T-helper 9 cell (primary cell): ENCODE data around the gene SLC23A3.

Source experiments
- DNase-seq: peaks from one replicate; pipeline ENCODE4 v3.0.0-alpha.2; 2020
- total RNA-seq, 2 donors: gene quantifications; one replicate each; lab custom pipeline; 2026; lab: John Stamatoyannopoulos, UW

SLC23A3 gene, protein sequence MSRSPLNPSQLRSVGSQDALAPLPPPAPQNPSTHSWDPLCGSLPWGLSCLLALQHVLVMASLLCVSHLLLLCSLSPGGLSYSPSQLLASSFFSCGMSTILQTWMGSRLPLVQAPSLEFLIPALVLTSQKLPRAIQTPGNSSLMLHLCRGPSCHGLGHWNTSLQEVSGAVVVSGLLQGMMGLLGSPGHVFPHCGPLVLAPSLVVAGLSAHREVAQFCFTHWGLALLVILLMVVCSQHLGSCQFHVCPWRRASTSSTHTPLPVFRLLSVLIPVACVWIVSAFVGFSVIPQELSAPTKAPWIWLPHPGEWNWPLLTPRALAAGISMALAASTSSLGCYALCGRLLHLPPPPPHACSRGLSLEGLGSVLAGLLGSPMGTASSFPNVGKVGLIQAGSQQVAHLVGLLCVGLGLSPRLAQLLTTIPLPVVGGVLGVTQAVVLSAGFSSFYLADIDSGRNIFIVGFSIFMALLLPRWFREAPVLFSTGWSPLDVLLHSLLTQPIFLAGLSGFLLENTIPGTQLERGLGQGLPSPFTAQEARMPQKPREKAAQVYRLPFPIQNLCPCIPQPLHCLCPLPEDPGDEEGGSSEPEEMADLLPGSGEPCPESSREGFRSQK
- 0 to 1.4 reads per million in 2 donors for total RNA-seq

DNA sequence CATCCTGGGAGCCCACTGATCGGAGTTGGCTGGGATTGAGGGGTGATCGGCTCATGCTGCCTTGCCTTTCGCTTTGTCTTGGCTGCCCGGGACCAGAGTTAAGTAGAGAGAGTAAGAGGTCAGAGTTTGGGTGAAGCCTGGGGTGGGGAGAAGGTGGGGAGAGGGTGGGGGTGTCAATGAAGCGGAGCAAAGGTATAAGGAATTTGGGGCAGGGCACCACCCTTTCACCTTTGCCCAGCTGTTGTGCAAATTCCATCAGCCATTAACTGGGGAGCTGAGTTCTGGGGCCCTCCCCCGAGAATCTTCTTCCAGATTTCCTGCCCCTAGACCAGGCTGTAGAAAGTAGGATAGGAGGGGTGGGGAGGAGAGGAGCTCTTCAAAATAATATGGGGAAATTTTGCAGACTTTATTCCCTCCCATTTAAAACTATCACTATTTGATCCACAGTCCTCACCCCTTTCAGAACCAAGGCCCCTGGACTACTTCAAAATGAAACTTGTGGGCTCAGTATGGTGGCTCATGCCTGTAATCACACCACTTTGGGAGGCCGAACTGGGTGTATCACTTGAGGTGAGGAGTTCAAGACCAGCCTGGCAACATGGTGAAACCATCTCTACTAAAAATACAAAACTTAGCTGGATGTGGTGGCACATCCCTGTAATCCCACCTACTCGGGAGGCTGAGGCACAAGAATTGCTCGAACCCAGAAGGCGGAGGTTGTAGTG, at the start of gene SLC23A3:
TSS of gene SLC23A3 (minus strand) at position 100 of the 725 bp plus-strand sequence. CDS start at position 55, 45 bp downstream.
- no peak for DNase-seq

DNA sequence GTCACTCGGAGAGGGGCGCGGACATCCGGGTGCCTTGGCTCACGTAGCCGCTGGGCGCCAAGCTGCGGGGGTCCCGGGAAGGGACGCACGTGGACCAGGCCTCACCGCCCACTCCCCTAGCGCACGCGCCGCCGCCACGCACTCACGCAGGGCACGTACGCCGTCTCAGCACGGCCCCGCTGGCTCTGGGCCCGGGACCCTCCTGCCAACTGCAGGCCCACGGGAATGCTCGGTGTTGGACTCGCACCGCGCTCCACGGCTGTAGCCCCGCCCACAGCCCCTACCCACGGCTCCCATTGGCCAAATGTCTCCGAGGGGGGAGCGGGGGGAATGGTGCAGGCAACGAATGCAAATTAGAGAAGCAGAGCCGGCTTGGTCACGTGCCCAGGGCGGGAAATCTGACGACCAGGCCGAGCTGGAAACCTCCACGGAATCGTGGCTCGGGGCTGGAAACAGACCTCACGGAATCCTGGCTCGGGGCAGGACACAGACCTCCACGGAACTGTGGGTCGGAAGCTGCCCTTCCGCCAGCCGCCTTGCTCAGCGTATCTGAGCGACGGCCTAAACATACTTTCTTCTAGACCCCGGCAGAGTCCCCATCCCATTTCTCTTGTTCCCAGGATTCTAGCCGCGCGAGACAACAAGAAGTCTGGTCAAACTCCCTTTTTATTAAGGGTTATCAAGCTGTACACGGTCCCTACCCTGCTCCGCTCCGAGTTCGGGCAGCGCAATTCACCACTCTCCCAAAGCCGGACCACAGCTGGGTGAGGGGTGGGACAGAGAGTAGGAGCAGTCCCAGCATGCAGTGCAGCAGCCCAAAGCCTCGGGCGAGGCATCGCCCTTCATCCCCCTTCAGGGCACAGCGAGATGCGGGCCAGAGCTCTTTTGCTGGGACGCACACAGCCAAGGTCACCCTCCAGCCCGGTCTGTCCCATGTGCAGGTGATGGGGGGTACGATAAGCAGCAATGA, 49.2 kb upstream of the SLC23A3 start, which contains the start of gene ABCB6:
TSS of gene ABCB6 (minus strand) at position 227 of the 970 bp plus-strand sequence. CDS start 285 bp downstream, outside the sequence.
- peak; percentile 83 for DNase-seq

DNA sequence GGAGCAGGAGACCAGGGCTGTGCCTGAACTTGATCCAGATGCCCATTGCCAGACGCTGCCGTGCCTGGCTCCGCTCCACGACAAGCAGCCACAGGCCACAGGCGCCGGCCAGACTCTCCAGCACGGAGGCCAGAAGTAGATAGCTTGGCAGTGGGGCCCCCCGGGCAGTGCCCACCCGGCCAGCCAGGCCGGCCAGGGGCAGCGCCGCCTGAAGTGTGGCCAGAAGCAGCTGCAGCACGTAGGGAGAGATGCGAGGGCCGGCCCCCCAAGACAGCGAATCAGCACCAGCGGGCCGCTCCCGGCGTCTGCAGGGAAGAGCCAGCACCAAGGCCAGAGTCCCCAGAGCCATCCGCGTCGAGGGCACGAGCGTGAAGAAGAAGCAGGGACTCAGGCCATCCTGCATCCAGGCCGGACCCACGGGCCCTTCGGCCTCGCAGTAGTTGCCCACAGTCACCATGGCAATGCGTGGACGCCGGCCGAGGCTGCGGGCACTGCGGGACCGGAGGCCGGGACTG, 48.4 kb upstream of the SLC23A3 start:
- peak; percentile 18 for DNase-seq

DNA sequence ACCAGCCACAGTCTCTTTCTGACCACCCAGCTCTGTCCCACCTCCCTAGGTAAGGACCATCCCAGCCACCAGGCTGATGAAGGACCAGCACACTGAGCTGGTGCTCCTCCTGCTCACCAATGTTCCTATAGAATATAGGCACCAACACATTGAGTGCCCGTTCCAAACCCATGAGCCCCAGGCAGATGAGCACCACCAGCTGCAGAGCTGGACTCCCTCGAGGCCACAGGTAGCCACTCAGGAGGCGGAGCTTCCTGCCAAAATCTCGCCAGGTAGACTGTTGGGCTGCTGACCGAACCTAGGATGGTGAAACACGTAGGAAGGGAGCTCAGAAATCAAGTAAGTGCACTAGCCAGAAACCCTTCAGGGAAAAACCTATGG, 46.7 kb upstream of the SLC23A3 start:
- no peak for DNase-seq

DNA sequence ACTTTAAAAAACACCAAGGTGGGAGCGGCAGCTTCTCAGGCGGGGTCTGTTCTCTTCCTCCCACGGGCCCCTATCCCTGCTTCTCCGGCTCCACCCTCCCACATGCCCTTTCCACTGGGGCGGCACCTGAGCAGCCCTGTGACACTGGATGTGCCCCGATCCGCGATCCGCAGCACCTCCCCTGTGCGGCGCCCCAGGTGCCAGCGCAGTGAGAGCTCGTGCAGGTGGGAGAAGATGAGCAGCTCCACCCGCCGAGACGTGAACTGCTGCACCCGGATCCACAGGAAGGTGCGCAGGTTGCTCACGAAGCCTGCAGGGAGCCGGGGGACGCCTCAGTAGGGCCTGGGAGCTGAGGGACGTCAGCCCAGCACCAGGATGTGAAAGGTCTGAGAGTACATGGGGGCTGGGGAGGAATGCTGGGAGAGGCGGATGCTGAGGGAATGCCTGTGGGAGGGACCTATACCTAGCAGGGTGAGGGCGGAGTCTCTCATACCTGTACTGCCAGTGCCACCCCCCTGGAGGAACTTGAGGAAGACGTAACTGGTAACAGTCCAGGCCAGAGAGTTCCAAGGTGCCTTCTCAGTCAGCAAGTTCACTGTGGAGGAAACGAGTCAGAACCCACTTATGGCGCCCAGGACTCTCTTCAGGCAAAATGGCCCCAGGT, 46.2 kb upstream of the SLC23A3 start:
- DNase-seq = no peak

DNA sequence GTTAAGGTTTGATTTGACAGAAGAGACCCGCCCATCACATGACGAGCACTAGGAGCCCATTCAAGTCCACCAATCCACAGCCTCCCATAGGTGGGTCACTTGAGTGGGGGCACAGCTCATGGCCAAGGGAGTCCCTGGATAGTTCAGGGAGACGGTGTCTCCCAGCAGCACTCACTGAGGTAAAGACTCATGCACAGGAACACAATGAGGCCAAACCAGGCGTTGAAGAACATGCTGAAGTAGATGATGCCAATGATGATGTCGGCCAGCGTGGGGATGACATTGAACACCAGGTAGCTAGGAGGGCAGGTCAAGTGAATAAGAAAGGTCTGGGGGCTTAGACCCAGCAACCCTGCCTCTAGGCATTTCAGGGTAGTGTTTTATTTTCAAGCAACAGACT, 45.0 kb upstream of the SLC23A3 start:
- DNase-seq = no peak

DNA sequence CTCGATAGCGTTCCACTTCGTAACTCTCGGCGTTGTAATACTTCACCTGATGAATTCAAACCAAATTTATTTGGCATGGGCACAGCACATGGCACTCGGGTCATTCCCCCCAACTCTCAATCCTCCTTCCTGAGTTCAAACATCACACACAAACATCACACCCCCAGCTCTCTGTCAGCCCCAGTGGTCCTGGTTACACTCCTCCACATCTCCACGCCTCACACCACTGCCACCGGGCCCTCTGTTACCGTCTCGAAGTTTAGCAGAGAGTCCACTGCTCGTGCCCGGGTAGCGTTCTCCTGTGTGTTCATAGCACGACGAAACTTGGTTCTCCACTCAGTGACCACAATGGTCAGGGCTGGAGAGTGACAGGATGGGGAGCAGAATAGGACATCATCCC, 44.3 kb upstream of the SLC23A3 start:
- no peak for DNase-seq

DNA sequence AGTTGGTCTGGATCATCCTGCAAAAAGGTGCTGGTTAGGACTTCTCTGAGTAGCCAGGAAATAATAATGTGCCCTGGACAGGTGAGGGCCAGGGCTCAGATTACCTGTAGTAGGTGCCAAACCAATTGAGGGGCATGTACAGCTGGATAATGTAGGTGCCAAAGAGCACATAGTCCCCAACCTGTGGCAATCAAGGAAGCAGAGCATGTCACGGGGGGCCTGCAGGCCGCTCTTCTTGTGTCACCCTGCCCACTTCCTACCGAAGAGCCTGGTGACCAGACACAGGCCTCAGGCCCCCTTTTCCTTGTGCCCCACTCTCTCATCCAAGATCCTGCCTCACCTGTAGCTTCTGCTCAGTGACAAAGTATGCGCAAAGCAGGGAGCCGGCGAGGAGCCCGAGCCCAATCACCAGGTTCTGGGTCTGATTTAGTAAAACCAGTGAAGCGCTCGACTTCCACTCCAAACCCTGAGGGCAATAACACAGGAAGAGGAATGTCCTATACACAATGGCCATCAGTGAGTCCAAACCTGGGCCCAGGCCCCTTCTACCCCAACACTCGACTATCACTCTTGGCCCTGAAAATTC, 43.8 kb upstream of the SLC23A3 start:
- no peak for DNase-seq

DNA sequence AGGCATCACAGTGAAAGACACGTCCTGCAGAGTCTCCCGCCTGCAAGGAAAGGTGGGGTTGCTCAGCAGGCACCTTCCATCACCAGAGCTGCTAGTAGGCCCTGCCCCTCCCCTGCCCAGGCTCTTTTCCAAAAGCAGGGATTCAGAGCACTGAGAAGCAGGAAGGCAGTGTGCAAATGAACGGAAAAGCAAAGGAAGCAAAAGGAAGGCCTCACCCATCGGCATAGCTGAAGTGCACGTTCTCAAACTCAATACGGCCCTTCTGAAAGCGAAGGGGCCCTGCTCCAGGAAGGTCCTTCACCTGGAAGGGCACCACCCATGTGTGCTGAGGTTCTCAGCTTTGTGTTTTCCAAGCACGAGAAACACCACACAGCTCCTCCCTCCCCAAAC, 43.2 kb upstream of the SLC23A3 start:
- DNase-seq = no peak

DNA sequence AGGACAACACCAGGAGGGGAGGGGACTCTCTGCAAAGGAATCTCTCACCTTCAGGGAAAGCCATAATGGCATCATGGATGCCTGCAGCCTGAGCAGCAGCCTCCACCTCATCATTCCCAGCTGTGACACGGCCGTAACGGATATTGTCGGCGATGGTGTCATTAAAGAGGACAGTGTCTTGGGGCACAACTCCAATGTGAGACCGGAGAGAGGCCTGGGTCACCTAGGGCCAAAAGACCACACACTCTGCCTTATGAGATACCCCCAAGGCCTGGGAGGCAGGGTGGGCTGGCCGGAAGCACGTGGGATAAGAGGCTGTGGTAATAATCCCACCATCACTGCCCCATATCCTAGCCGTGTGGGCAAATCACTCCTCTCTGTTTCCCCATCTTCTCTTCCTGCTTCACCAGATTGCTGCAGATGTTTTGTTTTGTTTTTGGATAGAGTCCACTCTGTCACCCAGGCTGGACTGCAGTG, 41.1 kb upstream of the SLC23A3 start:
- DNase-seq = no peak

DNA sequence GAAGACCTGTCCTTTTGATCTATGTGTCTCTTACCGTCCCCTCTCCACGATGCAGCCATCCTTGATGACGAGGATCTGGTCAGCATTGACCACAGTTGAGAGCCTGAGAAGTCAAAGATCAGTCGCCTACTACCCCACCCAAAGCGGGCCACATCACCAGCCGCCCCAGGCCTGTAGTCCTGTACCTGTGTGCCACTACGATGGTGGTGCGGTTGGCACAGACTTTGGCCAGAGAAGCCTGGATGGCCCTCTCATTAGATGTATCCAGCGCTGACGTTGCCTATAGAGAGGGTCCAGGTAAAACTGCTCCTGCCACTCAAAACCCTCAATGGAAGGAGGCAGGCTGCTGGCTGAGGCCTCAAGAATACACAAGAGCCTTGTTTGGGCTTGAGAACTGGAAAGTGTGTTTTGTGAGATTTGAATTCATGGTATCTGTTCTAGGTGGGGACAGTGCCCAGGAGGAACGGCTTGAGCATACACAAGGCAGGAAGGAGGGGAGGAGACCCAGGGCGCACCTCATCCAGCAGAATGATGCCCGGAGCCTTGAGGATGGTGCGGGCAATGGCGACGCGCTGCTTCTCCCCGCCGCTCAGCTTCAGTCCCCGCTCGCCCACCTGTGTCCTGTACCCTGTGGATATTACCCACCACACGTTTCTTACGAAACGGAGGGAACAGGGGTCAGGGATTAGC, 40.5 kb upstream of the SLC23A3 start:
- DNase-seq = no peak

DNA sequence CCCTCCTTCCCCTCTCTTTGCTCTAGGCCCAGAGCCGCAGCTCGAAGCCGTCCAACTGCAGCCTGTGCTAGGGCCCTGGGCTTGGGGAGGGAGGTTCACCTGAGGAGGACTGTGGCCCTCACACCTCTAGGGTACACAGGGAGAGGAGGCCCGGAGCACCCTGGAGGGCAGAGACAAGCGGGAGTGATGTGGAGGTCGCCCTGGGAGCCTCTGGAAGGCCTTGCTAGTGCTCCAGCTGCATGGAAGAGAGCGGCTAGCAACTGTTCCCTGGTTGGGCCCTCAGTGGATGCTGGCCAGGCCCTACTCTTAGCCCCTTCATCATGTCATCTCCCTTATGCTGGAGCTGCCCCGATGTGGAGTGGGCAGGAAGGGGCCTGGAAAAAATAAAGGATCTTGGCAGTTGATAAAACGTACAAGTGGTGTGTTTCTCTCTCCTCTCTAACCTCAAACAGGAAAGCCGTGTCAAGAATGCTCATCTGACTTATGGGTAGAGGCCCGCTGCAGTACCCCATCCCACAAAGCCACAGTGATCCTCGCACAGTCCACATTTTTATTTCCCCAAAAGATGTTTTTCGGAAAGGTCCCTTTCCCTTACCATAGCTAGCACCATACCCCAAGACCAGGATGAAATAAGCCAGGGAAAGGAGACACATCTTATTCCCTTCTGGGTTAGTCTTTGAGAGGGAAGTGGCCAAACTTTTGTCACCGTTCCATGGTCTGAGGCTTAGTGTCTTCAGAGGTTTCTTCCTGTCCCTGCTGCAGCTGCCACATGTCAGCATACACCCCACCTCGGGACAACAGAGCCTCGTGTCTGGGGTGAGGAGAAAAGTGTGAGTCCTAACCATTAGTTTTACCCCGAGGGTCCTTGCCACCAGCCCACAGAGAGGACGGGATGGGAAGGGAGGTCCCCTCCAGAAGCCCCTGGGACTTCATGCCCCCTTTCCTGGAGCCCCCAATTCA, 39.7 kb upstream of the SLC23A3 start:
- DNase-seq = no peak

DNA sequence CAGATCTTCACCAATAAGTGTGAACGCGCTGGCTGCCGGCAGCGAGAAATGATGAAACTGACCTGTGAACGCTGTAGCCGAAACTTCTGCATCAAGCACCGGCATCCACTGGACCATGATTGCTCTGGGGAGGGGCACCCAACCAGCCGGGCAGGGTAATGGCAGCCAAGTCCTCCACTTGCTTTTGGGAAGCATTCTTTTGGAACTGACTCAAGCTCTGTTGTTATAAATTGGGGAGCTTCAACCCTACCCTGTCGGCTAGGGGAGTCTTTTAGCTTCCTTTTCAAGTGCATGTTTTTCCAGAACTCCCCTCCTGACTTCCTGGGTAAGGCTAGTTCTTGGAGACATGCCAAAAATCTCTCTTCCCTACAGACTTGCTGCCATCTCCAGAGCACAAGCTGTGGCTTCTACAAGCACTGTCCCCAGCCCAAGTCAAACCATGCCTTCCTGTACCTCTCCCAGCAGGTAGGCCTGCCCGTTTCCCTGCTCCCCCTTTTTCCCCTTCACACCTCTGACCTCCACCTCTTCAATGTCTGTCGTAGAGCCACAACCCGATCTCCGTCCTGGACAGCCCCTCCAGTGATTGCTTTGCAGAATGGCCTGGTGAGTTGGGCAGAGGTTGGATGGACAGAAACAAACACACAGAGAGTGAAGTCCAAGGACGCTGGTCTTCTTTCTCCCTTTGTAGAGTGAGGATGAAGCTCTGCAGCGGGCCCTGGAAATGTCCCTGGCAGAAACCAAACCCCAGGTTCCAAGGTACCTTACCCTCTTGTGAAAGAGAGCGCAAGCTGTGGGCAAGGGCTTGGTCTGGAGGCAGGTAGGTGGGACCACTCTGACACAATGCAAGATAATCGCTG, 38.3 kb upstream of the SLC23A3 start:
- DNase-seq = no peak

DNA sequence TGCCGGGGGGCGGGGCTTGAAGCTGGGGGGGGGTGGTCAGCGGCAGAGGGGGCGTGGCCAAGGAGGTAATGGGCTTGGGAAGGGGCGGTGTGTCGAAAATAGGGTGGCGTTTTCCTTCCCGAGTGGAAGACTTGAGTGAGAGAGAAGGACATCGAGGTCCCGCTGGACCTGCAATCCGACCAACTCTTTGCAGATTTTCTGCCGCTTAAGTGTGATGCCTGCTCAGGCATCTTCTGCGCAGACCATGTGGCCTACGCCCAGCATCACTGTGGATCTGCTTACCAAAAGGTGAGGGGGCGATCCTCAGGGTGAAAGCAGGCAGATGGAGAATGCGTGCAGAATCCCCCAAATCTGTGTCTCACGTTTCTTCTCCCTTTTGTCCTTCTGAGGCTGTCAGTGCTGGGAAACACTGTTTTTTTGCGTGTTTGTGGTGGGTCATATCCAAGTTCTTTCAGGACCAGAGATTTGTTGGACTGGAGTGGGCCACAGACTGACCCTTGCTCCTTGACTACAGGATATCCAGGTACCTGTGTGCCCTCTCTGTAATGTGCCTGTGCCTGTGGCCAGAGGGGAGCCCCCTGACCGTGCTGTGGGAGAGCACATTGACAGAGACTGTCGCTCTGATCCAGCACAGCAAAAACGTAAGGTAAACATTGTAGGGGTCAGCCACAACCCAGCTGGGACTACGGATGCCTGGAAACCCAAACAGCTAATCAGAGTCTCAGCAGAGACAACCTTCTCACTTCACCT, 37.5 kb upstream of the SLC23A3 start:
- DNase-seq = no peak

DNA sequence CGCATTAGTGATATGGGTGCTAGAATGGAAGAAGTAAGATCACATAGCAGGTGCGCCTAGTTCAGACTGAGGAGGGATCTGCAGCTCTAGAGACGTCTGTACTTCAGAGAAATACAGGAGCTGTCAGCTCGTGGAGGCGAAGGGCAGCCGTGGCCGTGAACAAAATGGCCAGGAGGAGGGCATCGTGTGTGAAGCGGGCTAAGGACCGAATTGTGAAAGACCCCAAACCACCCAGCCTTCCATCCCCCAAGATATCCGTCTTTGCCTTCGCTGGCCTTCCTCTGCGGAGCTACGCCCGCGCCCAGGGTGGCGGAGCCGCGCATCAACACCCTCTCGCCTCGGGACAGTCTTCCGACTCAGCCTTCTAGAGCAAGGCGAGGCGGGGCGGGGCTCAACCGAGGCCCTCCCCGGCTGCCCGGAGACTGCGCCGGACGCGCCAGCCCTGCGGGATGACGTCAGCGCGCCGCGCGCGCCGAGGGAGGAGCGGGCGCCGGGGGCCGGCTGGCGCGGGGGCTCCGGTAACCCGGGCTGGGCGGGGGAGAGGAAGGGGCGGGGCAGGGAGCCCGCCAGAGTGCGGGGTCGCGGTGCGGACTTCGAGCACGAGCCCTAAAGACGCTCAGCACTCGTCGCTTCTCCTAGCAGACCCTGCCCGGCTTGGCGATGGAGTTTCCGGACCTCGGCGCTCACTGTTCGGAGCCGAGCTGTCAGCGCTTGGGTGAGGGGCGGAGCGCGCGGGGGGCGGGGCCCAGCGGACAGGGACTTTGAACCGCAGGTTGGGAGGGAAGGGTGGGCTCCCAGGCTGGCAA, 36.7 kb upstream of the SLC23A3 start, which contains the start of gene ZFAND2B:
TSS of gene ZFAND2B (plus strand) at position 455 of the 806 bp plus-strand sequence. CDS start at position 661, 206 bp downstream.
- peak; percentile 94 for DNase-seq

DNA sequence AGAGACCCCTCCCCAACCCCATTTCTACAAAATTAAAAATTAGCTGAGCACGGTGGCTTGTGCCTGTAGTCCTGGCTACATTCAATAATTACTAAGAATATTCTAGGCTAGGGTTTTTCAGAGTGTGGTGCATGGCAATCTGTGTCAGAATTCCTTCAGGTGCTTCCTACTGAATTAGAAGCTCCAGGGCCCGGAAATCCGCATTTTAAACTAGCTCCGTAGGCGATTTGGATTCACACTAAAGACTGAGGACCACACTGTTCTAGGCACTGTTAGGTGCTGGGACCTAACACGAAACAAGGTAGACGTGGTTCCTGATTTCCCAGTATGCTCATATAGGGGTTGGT, 36.1 kb upstream of the SLC23A3 start:
- no peak for DNase-seq
